Gastroesophageal sphincter (tissue), 2 donors: ENCODE measurements around the gene CXXC5.

ENCODE experiments used
- POLR2A ChIP-seq, 2 donors: fragments of 450-650 bp; IDR thresholded peaks; one replicate each; pipeline ENCODE4 v1.6.1; 2017; ENCODE audit warnings: antibody characterized with exemption in 2 of 2, mild to moderate bottlenecking in 2 of 2, moderate library complexity in 1 of 2
- POLR2AphosphoS5 ChIP-seq: sonication (generic); formaldehyde crosslinking; IDR thresholded peaks from one replicate; pipeline ENCODE4 v1.6.1; 2017; ENCODE audit warnings: antibody characterized with exemption

DNA sequence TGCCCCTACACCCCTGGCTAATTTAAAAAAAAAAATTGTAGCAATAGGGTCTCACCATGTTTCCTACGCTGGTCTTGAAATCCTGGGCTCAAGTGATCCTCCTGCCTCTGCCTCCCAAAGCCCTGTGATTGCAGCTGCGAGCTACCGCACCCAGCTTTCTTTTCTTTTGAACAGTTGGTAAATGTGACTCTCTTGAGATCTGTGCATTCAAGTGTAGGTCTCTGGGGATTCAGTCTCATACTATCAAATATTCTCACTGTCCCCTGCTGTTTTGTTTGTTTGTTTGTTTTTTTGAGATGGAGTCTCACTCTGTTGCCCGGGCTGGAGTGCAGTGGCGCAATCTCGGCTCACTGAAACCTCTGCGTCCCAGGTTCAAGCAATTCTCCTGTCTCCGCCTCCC lies 42.3 kb upstream of the CXXC5 start:
- TF ChIP-seq POLR2AphosphoS5 (no peak), POLR2A (IDR thresholded peaks at IDR 0.05) (no peak)
